BE2C (cell line): ENCODE results near the gene GNG13.

Experiments used
- DNase-seq: peaks from one replicate; pipeline ENCODE4 v3.0.0-alpha.2; 2020
- H3K27me3 ChIP-seq: fragments of 250-450 bp; sonication (Bioruptor Pico); 2 replicates; pipeline ENCODE4 v1.5.1; 2020; ENCODE audit warnings: mild to moderate bottlenecking
- H3K36me3 ChIP-seq: fragments of 250-450 bp; sonication (Bioruptor Pico); 2 replicates; pipeline ENCODE4 v1.5.1; 2020; ENCODE audit warnings: mild to moderate bottlenecking
- H3K4me1 ChIP-seq: fragments of 250-450 bp; sonication (Bioruptor Pico); 2 replicates; pipeline ENCODE4 v1.5.1; 2020
- H3K4me3 ChIP-seq: 2 replicates; pipeline ENCODE4 v1.5.1; 2011; ENCODE audit warnings: low read depth, low read length
- H3K9me3 ChIP-seq: fragments of 250-450 bp; sonication (Bioruptor Pico); 2 replicates; pipeline ENCODE4 v1.5.1; 2020
- CTCF ChIP-seq: IDR thresholded peaks from 2 replicates; pipeline ENCODE4 v1.5.1; 2012; ENCODE audit warnings: mild to moderate bottlenecking, low read depth, low read length

GNG13 gene

GRCh38 chr16:787321-787966 lies 13.1 kb downstream of the GNG13 start:
- H3K4me1 ChIP-seq, result peaks cover 11% of the 10 kb centered on the region
- peaks cover 35% of the 10 kb centered on the region for H3K36me3 ChIP-seq
- no peak for TF ChIP-seq CTCF
- H3K27me3 ChIP-seq, result no peaks in the 10 kb centered on the region
- no peak for DNase-seq
- no peaks in the 10 kb centered on the region for H3K9me3 ChIP-seq
- peak overlapping the region; percentile 90 for H3K4me3 ChIP-seq

DNA sequence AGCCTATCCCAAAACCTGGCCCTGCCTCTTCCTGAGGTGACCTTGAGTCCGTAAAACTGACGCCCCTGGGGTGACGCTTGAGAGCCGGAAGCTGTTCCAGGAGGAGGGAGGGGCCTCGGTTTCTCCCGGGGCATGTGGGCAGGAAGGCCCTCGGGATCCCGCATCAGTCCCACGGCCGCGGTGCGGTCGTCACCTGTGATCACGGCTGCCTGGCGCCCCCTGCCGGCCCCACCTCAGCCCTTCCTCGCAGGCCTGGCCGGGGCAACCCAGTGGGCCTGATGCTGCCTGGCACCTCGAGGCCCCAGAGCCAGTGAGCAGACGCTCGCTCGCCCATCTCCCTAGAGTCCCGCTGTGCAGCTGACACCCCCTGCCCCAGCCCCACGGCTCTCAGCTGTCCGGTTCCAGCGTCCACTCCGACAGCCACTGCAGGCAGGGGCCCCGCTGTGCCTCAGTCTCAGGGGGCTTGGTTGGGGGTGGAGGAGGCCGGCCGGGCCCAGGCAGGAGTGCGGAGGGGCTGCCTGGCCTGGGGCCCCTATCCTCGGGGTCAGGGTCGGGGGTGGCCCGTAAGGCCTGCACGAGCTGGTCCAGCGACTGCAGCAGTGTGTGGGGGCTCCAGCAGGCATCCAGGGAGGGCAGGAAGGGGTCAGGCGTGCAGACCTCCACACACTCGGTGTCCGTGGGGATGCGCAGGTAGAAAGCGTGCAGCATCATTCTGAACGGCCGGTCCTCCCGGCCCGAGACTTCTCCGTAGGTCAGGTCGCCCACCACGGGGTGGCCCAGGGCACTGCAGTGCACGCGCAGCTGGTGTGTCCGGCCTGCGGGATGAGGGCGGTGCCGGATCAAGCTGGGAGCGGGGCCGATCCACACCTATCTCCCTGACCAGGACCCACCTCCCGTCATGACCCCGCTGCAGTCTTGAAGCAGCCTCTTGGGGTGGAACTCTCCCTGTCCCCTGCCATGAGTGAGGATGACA lies 14.7 kb downstream of the GNG13 start:
- Histone ChIP-seq H3K36me3 (peaks cover 22% of the 10 kb centered on the region), H3K4me1 (peaks cover 11% of the 10 kb centered on the region), H3K9me3 (no peaks in the 10 kb centered on the region), H3K4me3 (no peak overlapping the region), H3K27me3 (no peaks in the 10 kb centered on the region)
- peak; percentile 73 for TF ChIP-seq CTCF
- DNase-seq, result peak; percentile 91

GRCh38 chr16:784431-784830 lies 16.1 kb downstream of the GNG13 start:
- Histone ChIP-seq H3K4me3 (no peak overlapping the region), H3K27me3 (no peaks in the 10 kb centered on the region), H3K4me1 (peaks cover 11% of the 10 kb centered on the region), H3K9me3 (no peaks in the 10 kb centered on the region), H3K36me3 (peaks cover 19% of the 10 kb centered on the region)
- no peak for TF ChIP-seq CTCF
- no peak for DNase-seq

GRCh38 chr16:783404-784161 lies 17.0 kb downstream of the GNG13 start:
- Histone ChIP-seq H3K4me1 (peaks cover 11% of the 10 kb centered on the region), H3K27me3 (no peaks in the 10 kb centered on the region), H3K9me3 (no peaks in the 10 kb centered on the region), H3K36me3 (peaks cover 19% of the 10 kb centered on the region), H3K4me3 (no peak overlapping the region)
- TF ChIP-seq CTCF, result no peak
- DNase-seq, result peak; percentile 45

DNA sequence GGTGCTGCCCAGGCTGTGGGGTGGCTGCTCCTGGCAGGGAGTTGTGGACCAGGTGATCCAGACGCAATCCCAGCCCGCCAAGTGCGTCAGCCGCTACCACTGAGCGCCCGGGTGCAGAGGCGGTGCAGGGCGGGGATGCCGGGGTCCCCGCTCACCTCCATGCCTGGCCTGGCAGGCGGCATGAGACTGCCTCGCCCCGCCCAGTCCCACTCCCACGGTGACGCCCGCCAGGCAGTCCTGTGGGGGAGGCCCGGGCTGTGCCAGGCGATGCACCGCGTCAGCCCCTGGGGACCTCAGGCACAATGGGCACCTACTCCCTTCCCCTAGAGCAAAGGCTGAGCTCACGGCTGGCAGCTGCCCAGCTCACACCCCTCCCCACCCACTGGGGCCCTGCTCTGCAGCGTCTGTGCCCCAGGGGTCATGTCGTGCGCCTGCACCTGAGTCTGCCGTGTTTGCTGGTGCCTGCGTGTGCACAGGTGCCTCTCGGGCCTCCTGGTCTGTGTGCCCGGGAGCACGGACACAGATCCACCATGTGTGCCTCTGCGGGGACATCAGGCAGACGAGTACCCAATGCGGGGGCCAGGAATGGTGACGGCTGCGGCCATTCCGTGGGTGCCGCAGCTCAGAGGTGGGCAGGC lies 17.6 kb downstream of the GNG13 start:
- TF ChIP-seq CTCF, result no peak
- peak; percentile 55 for DNase-seq
- H3K9me3 ChIP-seq, result no peaks in the 10 kb centered on the region
- peaks cover 11% of the 10 kb centered on the region for H3K4me1 ChIP-seq
- no peaks in the 10 kb centered on the region for H3K27me3 ChIP-seq
- H3K4me3 ChIP-seq, result no peak overlapping the region
- peaks cover 19% of the 10 kb centered on the region for H3K36me3 ChIP-seq
